ENCODE results near the gene MEIS3.
"Not testable (repeated sequence)": the region's sequence is repeated elsewhere in the genome, so short reads cannot be mapped to it uniquely, and the experiment has no call there.

The MEIS3 gene

DNA sequence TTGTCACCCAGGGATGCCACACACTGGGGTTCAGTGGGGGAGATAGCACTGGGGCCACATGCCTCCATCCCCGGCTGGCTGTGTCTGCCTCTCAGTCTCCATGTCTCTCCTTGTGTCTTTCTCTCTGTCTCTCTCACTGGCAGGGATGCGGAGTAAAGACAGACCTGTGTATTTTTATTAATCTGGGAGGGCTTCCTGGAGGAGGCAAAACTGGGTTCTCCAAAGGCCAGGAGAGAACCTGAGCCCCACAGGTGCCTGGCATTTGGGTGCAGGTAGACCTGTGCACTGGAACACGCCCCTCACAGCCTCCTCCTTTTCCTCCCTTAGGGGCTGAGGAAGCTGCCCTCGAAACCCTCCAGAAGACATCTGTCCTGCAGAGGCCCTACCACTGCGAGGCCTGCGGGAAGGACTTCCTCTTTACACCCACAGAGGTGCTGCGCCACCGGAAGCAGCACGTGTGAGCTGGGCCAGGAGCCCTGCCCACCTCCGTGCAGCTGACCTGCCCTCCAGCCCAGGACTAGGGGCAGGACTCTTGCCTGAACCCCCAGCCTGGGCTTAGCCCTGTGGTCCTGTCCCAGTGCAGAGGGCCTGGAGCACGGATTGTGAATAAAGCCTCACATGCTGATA, 37.6 kb downstream of the MEIS3 start:
- DNase-seq: peak; percentile 68

DNA sequence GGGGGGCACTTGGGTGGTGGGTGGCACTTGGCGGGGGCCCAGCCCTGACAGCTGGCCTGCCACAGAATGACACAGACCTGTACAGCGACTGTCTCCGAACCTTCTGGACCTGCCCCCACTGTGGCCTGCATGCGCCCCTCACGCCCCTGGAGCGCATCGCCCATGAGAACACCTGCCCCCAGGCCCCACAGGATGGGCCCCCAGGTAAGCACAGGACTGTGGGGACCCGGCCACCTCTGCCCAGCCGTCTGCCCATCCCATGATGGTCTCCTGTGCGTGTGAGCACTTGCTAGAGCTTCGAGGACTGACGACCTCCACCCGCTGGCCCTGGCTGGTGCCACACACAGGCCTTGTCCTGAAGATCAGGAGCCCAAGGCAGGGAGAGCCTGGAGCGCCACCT, 38.2 kb downstream of the MEIS3 start:
- no peak for DNase-seq

DNA sequence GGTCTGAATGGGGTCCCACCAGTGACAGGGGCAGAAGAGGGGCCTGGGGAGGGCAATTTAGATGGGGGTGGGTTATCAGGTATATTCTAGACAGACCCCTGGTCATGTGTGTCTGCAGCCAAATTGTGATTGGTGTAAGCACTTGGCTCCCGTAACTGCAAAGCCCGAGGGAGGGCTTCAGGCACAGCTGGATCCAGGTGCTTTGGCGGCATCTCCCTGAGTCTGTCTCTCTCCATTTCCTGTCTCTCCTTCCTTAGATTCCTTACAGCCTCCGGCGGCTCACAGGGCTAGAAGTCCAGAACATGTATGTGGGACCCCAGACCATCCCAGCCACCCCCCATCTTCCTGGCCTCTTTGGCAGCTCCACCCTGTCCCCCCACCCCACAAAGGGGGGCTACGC, 38.8 kb downstream of the MEIS3 start:
- no peak for DNase-seq

DNA sequence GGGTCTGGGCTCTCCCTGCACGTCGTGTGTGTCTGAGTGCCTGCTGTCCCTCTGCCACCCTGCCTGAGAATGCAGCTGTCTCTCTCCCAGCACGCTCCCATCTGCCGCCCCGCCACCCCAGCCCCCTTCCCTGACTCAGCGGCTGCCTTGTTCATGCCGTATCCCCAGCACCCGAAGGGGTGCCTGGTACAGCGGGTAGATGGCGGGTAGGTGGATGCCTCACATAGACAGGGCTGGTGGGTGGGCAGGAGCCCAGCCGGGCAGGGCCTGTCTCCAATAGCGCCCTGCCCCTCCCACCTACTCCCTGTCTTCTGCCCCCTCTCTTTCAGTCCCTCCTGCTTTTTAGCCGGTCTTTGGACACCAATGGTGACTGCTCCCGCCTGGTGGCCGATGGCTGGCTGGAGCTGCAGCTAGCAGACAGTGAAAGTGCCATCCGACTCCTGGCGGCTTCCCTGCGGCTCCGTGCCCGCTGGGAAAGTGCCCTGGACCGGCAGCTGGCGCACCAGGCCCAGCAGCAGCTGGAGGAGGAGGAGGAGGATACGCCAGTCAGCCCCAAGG, 39.9 kb downstream of the MEIS3 start:
- DNase-seq: no peak

DNA sequence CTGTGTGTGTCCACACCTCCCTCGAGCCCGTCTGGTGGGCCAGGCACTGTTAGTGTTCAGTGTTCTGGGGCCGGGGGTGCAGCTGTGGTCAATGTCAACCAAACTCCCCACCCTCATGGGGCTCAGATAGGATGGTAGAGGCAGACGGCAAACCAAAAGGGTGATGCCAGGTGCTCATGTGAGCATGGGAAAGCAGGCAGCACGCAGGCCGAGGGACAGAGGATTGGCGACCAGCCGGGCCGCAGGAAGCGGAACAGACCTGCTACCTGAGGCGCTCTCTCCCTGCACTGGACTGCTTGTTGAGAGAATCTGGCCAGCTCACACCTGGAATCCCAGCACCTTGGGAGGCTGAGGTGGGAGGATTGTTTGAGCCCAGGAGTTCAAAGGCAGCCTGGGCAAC, 41.1 kb downstream of the MEIS3 start:
- DNase-seq: no peak

DNA sequence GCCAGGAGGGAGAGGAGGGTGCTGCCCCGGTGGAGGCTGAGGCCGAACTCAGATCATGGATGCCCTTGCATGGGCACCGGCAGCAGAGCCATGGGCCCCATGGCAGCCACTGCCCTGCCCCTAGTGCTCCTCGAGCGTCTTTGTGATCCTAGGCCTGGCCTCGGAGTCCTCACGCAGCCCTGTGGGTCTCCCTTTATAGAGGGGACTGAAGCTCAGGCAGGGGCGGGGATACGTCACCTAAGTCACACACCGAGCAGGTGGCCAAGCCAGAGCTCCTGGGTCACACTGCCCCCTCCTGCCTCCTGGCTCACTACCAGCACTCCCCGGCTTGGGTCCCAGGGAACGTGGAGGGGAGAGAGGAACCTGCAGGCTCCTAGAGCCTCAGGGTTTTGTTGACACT, 41.5 kb downstream of the MEIS3 start:
- DNase-seq: no peak

DNA sequence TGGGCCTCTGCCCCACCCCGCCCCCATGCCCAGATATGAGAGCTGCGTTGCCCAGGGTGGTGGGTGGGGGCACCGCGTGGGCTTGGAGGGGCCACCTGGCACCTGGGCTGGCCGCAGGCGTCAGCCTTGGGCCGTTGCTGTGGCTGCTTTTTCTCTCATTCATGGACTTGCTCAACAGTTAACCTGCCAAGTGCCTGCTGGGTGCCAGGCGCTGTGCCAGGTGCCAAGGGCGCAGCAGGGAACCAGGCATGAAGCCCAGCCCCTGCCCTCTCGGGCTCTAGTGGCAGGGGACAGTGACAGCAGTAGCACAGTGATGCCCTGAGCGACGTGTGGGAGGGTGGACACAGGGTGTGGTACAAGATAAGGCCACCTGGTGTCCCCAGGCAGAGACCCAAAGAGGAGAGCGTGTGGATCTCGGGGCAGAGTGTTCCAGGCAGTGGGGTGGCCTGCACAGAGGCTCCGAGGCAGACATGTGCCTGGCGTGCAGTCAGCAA, 42.1 kb downstream of the MEIS3 start:
- no peak for DNase-seq

DNA sequence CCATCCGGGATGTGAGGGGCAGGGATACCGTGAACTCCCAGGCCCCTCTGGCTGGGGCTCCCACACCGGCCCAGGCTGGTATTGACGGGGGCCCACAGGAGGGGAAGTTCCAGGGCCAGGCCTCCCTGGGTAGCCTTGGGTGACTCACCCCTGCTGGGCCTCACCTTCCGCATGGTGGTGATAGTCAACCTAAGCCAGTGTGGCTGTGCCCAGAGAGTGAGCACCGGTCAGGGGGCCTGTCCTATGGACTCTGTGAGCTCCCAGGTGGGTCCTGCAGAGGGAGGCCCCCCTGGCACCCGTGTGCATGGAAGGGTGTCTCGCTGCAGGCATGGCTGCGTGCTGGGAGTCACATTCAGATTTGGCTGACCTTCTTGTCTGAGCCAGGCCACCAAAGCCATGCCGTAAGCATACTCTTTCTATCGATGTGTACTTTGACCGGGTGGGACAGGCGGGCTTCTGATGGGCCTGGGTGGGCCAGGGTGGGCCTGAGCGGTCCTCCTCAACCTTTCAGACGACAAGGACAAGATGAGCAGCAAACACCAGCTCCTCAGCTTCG, 42.7 kb downstream of the MEIS3 start:
- peak; percentile 21 for DNase-seq

DNA sequence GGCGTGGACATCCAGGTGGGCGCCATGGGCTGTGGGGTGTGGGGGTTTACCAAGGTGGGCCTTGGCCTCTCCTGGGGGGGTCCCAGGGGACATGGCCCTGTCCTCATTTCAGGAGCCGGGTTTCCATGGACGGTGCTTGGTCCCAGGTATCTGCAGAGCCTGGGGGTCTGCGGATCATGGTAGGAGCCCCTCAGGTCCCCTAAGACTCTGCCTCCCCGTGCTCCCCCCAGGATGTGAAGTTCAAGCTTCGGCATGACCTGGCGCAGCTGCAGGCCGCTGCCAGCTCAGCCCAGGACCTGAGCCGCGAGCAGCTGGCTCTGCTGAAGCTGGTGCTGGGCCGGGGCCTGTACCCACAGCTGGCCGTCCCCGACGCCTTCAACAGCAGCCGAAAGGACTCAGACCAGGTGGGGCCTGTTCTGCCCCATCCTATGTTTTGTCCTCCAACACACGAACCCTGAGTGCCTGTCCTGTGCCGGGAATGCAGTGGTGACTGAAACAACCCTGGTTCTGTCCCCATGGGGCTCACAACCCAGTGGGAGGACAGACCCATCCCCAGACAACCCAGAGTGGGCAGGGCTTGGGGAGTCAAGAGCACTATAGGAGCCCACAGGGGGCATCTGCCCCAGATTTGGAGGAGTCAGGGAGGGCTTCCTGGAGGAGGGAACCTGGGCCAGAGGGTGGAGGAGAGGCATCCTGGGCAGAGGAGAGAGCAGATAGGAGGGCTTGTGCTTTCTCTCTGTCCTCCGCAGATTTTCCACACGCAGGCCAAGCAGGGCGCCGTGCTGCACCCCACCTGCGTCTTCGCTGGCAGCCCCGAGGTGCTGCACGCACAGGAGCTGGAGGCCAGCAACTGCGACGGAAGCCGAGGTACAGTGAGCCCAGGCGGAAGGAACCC, 43.4 kb downstream of the MEIS3 start:
- DNase-seq: no peak

DNA sequence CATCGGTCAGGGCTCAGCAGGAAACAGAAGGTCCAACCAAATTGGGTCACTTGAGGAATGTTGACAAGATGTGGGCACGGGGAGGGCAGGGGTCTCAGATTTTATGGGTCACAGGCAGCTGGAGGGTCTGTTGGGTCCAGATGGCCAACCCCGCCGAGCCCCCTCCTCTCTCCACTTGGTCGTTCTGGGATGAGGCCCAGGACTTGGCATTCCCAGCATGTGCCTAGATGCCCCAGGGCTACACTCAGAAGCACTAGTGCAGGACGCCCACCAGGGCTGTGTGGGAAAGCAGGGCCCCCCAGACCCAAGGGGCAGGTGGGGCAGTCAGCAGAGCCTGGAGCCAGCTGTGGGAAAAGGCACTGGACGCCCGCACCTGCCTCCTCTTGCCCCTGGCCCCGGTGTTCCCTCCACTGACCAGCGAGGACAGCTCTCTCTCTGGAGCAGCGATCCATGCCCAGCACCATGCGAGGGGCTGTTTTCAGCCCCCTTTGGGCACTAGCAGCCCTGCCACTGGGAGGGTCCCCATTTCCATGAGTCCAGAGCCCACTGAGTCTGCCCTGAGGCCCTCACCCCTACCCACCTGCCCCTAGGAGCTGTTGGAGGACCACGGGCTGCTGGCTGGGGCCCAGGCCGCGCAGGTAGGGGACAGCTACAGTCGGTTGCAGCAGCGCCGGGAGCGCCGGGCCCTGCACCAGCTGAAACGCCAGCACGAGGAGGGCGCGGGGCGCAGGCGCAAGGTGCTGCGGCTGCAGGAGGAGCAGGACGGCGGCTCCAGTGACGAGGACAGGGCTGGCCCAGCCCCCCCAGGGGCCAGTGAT, 44.2 kb downstream of the MEIS3 start:
- no peak for DNase-seq

DNA sequence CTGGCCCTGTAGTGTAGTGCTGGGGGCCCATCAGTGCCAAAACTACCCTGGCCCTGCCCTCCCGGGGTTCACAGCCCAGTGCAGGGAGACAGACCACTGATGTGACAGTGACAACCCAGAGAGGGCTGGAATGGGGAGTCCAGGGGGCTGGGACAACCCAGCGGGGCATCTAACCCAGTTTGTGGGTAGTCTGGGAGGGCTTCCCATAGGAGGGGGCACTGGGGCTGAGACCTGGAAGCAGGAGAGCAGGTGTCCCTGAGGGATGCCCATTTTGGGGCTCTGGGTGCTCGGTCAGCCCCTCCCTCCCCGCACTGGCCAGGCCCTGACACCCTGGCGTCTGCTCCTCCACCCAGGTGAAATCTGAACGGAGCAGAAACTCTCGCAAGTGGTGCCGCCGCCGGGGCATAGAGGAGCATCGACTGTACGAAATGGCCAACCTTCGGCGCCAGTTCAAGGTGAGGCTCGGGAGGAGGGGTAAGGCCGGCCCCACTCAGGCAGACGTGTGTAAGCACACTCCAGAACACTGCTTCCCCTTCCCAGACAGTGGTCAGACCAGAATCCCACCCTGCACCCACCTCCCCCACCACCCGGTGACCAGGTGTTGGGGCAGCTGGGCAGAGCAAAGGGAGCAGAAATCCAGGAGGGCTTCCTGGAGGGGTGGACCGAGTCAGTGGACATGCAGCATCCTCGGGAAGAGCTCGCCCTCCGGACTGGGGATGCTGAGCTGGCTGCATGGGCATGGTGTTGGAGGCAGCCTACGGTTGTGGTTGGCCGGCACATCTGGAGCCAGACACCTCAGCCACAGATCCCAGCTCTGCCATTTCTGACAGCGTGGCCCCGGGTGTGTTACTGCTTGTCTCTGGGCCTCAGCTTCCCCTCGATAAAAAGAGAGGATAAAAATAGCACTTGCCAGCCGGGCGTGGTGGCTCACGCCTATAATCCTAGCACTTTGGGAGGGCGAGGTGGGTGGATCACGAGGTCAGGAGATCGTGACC, 45.8 kb downstream of the MEIS3 start:
- DNase-seq: no peak

DNA sequence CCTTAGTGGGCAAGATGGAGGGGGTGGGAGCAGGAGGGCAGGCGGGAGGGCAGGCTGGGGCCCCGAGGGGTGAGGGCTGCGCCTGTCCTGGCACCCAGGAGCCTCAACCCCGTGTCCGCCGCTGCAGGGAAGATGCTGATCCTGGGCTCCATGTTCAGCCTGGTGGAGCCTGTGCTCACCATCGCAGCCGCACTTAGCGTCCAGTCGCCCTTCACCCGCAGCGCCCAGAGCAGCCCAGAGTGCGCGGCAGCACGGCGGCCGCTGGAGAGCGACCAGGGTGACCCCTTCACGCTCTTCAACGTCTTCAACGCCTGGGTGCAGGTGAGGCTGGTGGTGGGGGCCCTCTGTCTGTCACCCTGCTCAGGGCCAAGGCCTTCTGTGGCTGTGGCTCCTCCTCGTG, 46.7 kb downstream of the MEIS3 start:
- no peak for DNase-seq

DNA sequence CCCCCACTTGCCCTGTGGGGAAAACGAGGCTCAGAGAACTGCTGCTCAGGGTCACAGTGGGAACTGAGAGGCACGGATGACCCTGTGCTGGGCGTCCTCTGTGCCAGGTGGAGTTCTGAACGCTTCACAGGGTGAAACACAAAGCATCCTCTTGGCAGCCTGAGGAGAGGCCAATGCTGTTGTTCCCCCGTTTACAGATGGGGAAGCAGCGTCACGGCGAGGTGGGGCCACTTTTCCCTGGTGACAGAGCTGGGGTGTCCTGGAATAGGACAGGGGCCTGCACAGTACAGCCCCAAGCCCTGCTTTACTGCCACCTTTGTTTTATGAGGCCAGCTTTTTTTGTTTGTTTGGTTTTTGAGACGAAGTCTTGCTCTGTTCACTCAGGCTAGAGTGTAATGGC, 48.1 kb downstream of the MEIS3 start:
- no peak for DNase-seq

DNA sequence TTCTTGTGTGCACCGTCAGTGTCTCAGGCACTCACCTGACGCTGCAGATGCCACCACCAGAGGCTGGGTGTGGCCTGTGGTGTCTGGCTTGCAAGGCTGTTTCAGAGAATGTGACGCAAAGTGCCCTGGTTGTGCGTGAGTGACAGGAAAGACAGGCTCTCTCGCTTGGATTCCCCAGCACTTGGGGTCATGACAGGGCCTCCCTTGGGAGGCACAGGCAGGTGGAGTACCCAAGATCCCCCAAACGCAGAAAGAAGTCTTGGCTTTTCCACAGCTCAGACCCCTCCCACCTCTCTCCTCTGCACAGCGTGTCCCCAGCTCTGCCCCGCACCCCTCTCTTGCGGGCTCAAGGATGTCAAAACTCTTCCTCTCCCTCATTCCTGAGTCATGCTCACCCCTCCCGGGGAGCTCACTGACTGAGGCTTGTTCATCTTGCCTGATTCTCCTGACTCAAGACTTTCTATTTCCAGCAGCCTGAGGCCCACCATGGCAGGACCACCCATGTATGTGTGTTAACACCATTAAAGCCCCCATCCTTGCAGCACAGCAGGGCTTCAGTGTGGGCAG, 49.2 kb downstream of the MEIS3 start:
- DNase-seq: peak; percentile 87

DNA sequence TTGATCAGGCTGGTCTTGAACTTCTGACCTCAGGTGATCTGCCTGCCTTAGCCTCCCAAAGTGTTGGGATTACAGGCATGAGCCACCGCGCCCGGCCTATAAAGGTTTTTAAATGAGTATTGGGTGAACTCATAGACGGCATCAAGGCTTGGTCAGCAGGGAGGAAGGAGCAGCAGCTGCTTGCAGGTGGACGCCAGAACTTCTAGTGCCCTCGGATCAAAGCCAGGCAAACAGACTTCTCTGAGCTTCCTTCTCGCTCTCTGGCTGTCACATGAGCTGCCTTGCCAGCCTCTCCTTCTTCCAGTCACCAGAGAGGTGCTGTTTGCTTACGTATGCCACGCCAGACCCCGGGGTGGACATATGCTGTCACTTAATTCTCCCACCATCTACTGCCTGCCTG, 53.9 kb downstream of the MEIS3 start:
- not testable (repeated sequence) for DNase-seq

DNA sequence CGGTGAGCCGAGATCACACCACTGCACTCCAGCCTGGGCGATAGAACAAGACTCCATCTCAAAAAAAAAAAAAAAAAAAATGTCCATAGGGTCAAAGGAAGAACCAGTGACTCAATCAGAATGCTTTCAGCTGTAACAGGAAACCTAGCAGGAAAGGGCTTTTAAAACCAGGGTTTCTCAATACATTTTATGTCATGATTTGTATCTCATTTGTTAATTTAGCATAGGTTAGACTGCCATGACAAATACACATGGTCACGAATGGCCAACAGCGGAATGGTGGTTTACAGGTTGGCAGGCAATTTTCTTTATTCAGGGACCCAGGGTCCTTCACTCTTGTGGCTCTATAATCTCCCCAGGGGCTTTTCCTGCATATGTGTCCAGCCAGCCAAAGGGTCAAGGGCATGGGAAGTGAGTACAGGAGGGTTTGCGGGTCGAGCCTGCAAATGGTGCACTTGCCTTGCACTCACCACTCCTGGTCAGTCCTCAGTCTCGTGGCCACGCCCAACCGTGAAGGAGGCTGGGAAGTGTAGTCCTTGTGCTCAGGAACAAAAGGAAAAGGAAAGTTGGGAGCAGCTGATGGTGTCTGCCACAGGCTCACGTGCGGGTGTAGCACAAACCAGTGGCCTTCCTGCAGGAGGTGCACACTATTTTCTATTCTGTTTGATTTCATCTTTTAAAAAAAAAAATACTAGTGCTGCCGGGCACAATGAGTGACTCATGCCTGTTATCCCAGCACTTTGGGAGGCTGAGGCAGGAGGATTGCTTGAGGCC, 55.4 kb downstream of the MEIS3 start:
- DNase-seq: peak; percentile 91

DNA sequence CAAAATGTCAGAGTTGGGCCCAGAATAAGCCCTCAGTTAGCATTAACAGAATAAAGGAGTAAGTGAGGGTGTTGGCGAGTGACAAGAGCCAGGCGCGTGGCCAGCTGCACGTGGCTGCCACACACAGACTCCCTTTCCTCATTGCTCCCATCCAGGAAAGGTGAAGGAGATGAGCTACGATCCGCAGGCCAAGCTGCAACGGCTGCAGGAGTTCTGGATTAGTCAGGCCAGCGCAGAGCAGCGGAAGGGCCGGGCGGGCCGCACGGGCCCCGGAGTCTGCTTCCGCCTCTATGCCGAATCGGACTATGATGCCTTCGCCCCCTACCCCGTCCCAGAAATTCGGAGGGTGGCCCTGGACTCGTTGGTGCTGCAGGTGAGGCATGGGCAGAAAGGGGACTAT, 57.0 kb downstream of the MEIS3 start:
- DNase-seq: no peak

DNA sequence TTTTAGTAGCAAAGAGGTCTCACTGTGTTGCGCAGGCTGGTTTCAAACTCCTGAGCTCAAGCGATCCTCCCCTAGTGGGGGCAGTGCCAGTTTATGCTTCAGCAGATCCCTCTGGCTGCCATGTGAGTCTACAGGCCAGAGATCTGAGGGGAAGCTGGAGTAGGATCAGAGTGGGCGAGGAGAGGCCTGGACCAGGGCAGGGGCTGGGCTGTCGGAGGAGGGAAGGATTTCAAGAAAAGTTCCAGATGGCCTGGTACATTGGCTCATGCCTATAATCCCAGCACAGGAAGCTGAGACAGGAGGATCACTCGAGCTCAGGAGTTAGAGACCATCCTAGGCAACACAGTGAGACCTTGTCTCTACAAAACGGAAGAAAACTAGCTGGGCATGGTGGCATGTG, 60.4 kb downstream of the MEIS3 start:
- no peak for DNase-seq

DNA sequence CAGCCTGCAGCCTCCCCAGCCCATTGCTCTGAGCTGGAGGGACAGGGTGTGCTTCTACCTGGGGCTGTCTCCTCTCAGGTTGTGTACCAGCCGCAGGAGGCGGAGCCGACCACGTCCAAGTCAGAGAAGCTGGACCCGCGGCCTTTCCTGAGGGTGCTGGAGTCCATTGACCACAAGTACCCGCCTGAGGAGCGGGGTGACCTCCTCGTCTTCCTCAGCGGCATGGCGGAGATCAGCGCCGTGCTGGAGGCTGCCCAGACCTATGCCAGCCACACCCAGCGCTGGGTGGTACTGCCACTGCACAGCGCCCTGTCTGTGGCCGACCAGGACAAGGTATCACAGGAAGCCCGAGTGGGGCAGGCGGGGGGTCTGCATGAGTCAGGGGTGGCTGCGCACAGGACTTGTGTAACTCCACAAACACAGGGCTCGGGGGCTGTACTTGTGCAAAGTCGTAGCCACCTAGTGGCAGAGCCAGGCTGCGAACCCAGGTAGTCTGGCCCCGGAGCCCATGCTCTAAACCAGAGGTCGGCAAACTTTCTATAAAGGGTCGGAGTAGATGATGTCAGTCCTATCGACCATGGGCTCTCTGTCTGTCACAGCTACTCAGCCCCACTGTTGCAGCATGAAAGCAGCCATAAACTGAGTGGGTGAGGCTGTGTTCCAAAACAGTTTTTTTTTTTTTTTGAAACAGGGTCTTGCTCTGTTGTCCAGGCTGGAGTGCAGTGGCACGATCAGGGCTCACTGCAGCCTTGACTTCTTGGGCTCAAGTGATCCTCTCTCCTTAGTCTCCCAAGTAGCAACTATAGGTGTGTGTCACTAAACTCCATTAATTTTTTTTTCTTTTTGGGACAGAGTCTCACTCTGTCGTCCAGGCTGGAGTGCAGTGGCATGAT, 61.3 kb downstream of the MEIS3 start:
- DNase-seq: no peak
